Sciatic nerve (tissue), 2 donors: ENCODE results near the gene GPX3. TPM values are rescaled to one million over a fixed set of nuclear protein-coding genes. Genes with fewer than 3 reads are reported as not detected.

Experiments
- ATAC-seq: fragments of 200-7000 bp; cut with Tn5 transposase; one replicate; pipeline ENCODE4 v1.9.1; 2020; ENCODE audit warnings: mild to moderate bottlenecking, moderate library complexity
- DNase-seq: peaks from one replicate; pipeline ENCODE4 v3.0.0-alpha.2; 2020; ENCODE audit warnings: low spot score
- intact Hi-C: fragments of 100-400 bp; cut with DNase I; formaldehyde crosslinking; loops from one replicate; pipeline ENCODE4 v1.14.2; 2022
- total RNA-seq: library from RNA; stranded (reverse); fragmentation: NEBNext Ultra II Directional; extraction: Animal tissue kit (Norgen Biotek cat#: 25700); gene quantifications from one replicate; pipeline ENCODE4 v1.2.1, GENCODE V29; 2021
- donor health status: DM: no; HTN: no; CAD: no.
- donor health status: DM: no; HTN: no; CAD: no.

Gene GPX3
- total RNA-seq, 1 donor from 2014 or later = 1,443 TPM

DNA sequence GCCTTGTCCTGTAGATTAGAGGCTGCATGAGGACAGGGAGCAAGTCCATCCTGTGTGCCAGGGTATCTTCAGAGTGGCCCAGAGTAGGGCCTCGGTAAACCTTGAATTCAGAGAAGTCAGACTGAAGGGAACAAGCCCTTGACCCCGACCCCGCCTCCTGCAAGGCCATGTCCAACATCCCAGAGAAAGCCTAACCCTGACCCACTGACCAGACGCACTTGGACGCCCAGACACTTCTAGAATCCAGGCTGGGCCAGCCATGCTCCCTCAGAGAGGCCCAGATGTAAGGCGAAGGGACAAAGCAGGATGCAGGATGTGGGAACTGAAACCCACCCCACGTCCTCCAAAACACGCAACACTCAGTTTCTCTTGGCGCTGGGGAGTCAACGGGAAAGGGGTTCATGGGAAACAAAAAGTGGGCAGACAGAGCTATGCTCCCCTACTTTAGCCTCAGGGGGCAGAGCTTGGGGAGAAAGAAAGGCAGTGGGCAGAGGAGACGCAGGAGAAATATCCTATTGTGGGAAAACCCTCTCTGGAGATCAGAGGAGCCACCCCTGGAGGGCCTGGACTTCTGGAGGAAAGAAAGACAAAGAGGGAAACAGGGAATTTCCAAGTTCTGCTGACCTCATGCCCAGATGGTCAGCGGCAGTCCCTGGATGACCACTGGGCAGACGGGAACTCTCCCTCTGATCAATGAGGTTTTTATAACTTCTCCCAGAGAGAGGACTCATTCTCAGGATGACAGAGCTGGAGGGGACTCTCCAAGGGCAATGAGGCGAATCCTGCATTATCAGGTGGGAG, 47.4 kb downstream of the GPX3 start:
- no peak for DNase-seq
- ATAC-seq = no peak
- intact Hi-C loops = no loop called here

DNA sequence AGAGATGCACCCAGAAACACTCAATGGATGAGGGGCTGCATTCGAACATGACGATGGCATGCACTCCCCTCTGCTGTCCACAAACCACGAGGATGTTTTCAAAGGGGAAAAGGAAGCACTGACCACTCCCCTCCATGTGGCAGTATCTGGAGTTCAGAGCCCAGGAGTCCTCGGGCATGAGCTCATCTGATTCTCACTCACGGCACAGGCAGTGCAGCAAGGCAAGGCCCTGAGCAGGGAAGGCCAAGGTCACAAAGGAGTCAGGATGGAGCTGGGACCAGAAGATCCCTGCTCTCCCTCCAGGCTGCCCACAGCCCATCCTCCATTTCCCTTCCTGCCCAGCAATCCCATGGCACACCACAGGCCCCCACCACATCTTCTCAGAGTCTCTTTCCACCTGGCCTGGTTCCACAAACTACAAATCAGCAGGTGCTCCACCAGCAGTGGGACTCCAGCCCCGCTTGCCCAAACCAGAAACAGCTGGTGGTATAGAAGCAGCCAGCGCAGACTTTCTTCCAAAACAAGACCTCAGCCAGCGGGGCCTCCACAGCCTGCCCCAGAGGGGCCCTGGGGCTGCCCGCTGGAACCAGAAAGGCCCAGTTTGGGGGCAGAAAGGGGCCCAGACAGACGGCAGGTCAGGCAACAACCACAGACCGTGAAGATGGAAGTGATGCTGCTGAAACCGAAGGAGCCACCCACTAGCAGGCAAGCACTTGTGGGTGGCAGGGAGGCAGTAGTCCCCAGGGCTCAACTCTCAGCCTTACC, 48.2 kb downstream of the GPX3 start:
- intact Hi-C loops = no loop called here
- DNase-seq (no peak), ATAC-seq (peak; percentile 63)

- ATAC-seq = no peak
- no peak for DNase-seq
- intact Hi-C loops = no loop called here
Measured at GRCh38 chr5:151070449-151070848, 50.1 kb downstream of the GPX3 start.

DNA sequence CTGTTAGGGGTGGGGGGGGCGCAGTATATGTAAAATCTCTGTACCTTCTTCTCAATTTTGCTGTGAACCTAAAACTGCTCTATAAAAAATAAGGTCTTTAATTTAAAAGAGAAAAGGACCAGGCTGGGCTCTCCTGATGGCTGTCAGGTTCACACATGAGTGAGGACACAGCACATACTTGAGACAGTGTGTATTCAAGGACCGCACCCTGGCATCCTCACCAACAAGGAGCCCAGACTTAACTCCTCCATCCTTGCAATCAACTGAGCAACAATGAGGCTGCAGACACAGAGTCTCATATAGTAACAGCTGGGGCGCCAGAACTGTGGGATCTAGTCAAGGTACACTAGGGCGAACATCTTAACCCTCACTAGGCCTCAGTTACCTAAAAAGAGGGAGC, 50.6 kb downstream of the GPX3 start:
- intact Hi-C loops = no loop called here
- DNase-seq (no peak), ATAC-seq (no peak)

DNA sequence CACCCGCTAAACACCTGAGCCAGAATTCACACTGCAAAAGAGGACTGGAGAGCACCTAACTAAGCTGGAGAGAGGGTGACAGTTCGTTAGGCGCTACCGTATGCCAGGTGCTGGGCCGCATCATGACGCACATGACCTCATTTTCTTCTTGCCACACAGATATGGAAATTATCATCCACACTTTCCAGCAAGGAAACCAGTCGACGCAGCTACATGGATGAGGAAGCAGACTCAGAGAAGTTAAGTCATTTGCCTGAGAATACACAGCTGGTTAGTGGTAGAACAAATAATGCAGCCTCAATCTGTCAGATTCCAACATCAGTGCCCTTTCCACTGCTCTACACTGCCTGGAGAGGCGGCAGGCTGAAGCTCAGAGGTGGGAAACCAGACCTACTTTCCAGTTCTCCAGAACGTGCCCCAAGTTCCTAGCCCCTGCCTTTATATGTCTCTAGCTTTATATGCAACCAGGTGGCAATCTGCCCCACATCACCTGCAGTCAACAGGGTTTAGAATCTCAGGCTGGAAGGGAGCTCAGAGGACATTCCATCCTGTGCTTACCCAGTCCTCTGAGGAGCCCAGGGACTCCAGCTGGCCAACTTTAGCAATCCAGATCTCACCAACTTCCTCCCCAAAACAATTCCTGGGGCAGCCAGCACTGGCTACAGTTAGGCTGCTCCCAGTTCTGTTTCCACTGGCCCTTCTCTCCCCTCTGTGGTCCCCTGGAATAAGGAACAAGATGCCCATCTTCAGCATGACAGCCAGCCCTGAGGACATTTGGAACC, 51.6 kb downstream of the GPX3 start:
- intact Hi-C loops = no loop called here
- DNase-seq = no peak
- no peak for ATAC-seq

- DNase-seq (no peak), ATAC-seq (no peak)
- intact Hi-C loops = no loop called here
Measured at GRCh38 chr5:151072630-151073025, 52.2 kb downstream of the GPX3 start.

- no peak for ATAC-seq
Measured at GRCh38 chr5:151073280-151073679, 52.9 kb downstream of the GPX3 start.

GRCh38 chr5:151074557-151074956, 54.2 kb downstream of the GPX3 start:
- DNase-seq (no peak), ATAC-seq (no peak)
- intact Hi-C loops = no loop called here

More at GRCh38 chr5:151073280-151073679, 52.9 kb downstream of the GPX3 start:
- intact Hi-C loops = no loop called here
- no peak for DNase-seq

DNA sequence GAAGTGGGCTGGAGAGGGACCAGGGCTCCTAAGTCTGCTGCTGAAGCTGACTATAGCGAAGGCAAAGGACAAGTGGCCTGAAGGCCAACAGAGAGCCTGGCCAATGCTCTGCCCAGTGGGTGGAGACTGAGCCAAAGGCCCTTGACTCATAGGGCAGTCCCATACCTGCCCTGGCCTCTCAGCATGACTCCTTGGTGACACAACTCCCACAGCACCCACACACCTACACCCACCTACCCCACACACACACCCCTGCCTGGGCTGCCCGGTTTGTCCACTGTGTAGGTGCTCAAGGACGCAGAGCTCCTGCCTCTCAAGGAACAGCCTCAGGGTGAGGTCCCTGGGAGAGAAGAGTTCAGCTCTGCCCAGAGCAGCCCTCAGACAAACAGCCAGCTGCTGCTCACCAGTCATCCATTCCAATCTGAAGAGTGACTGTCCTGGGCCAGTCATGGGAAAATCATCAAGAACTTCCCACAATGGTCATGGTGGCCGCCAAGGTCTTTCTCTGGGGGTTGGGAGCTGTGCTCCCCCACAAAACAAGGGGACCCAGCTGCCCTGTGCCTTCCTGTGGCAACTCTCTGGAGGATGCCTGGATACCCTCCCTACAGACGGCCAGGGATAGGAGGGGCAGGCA, 55.4 kb downstream of the GPX3 start:
- ATAC-seq (no peak), DNase-seq (no peak)

GRCh38 chr5:151076616-151077015, 56.2 kb downstream of the GPX3 start:
- no peak for DNase-seq
- no peak for ATAC-seq
- intact Hi-C loops = no loop called here

More for the DNA sequence above, 55.4 kb downstream of the GPX3 start:
- intact Hi-C loops = no loop called here

DNA sequence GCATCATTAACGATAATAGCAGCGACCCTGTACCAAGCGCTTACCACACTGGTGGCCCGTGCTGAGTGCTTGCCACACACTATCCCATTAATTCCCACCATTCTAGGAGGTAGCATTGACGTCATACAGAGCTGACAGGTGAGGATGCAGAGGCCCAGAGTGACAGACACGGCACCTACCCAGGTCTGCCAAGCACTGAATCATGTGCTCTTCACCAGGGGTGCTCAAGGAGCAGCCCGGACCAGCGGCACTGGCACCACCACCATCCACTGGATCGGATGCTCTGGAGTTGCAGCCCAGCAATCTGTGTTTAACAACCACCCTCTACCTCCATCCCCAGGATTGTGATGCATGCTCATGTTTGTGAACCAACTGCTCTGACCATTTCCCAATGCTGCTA, 57.0 kb downstream of the GPX3 start:
- DNase-seq (no peak), ATAC-seq (no peak)
- intact Hi-C loops = no loop called here

DNA sequence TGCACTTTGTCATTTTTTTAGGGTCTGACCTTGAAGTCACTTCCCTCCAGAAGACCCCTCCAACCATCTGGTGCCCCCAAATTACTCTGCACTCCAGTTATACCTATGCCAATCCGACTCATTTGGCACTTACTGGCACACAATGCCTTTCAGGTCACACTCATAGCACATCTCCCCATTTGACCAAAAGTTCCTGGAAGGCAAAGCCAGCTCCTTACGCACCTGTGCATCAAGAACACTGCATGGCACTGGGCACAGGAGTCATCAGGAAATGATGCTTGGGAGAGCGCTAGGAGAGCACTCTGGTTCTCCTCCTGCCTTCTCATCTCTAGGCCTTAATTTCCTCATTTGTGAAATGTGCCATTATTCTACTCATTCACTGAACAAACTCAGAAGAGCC, 57.6 kb downstream of the GPX3 start:
- DNase-seq = no peak

More for the DNA sequence above, 57.6 kb downstream of the GPX3 start:
- ATAC-seq = no peak
- intact Hi-C loops = no loop called here

Other genes starting within 250 kb of the GPX3 start
- gene SMIM3, start 241.8 kb upstream of the GPX3 start, total RNA-seq = 20.4 TPM
- gene IRGM, start 174.1 kb upstream of the GPX3 start, total RNA-seq = not detected
- gene ZNF300, start 115.6 kb upstream of the GPX3 start, total RNA-seq = 6.2 TPM
- 80.2 TPM for gene TNIP1, start 60.4 kb downstream of the GPX3 start, total RNA-seq
- 211 TPM for gene ANXA6, start 137.2 kb downstream of the GPX3 start, total RNA-seq
- gene CCDC69, start 203.5 kb downstream of the GPX3 start, total RNA-seq = 45.8 TPM
- gene GM2A, start 232.6 kb downstream of the GPX3 start, total RNA-seq = 41.9 TPM